ENCODE measurements around the gene ZNF175.

ZNF175 gene

GRCh38 chr19:51573331-51573730 is 2.2 kb downstream of the ZNF175 start:
- Histone ChIP-seq H3K79me2 (ENCODE audit: insufficient read depth, low read length) (peaks cover 33% of the 10 kb centered on the region), H3K36me3 (ENCODE audit: insufficient read depth, low read length) (no peaks in the 10 kb centered on the region), H4K20me1 (ENCODE audit: insufficient read depth, low read length, poor library complexity, severe bottlenecking) (no peaks in the 10 kb centered on the region), H3F3A (ENCODE audit: low read depth) (no peaks in the 10 kb centered on the region), H3K4me2 (ENCODE audit: low read depth, low read length, poor library complexity, severe bottlenecking) (peak overlapping the region; percentile 96), H2AFZ (ENCODE audit: low read length) (no peak overlapping the region), H3K9me2 (replicated peaks; ENCODE audit: low read depth, low read length) (no peaks in the 10 kb centered on the region), H3K4me3 (ENCODE audit: low read length, poor library complexity, severe bottlenecking) (peak overlapping the region; percentile 86), H3K9me3 (ENCODE audit: insufficient read depth, low read depth, low read length) (no peaks in the 10 kb centered on the region), H3K4me1 (ENCODE audit: insufficient read depth, low read length, poor library complexity, severe bottlenecking) (peaks cover 31% of the 10 kb centered on the region), H3K27me3 (ENCODE audit: insufficient read depth, low read length, poor library complexity, severe bottlenecking) (no peaks in the 10 kb centered on the region), H3K9ac (ENCODE audit: low read depth, low read length, poor library complexity, severe bottlenecking) (peak overlapping the region; percentile 75)
- TF ChIP-seq CTCF (conservative IDR thresholded peaks at IDR 0.05; ENCODE audit: low read length) (no peak), EZH2phosphoT487 (IDR thresholded peaks at IDR 0.05; ENCODE audit: borderline replicate concordance) (no peak)

GRCh38 chr19:51576850-51577249 is 5.8 kb downstream of the ZNF175 start:
- peaks cover 22% of the 10 kb centered on the region for H3K4me1 ChIP-seq (ENCODE audit: insufficient read depth, low read length, poor library complexity, severe bottlenecking)
- TF ChIP-seq CTCF (conservative IDR thresholded peaks at IDR 0.05; ENCODE audit: low read length) (no peak), EZH2phosphoT487 (IDR thresholded peaks at IDR 0.05; ENCODE audit: borderline replicate concordance) (no peak)
- H3K36me3 ChIP-seq (ENCODE audit: insufficient read depth, low read length): peaks cover 5% of the 10 kb centered on the region; the same call in 1 of the 2 replicates
- H3K27me3 ChIP-seq (ENCODE audit: insufficient read depth, low read length, poor library complexity, severe bottlenecking): no peaks in the 10 kb centered on the region
- no peak overlapping the region for H3K4me2 ChIP-seq (ENCODE audit: low read depth, low read length, poor library complexity, severe bottlenecking)
- no peaks in the 10 kb centered on the region for H4K20me1 ChIP-seq (ENCODE audit: insufficient read depth, low read length, poor library complexity, severe bottlenecking)
- H3K9me2 ChIP-seq (replicated peaks; ENCODE audit: low read depth, low read length): no peaks in the 10 kb centered on the region
- H3K4me3 ChIP-seq (ENCODE audit: low read length, poor library complexity, severe bottlenecking): no peak overlapping the region
- H3F3A ChIP-seq (ENCODE audit: low read depth): no peaks in the 10 kb centered on the region
- no peak overlapping the region for H3K9ac ChIP-seq (ENCODE audit: low read depth, low read length, poor library complexity, severe bottlenecking)
- no peak overlapping the region for H2AFZ ChIP-seq (ENCODE audit: low read length)
- peaks cover 26% of the 10 kb centered on the region for H3K79me2 ChIP-seq (ENCODE audit: insufficient read depth, low read length)
- no peaks in the 10 kb centered on the region for H3K9me3 ChIP-seq (ENCODE audit: insufficient read depth, low read depth, low read length)

GRCh38 chr19:51586103-51586728 is 15.1 kb downstream of the ZNF175 start:
- Histone ChIP-seq H3K9me3 (ENCODE audit: insufficient read depth, low read depth, low read length) (peaks cover 7% of the 10 kb centered on the region; the same call in 1 of the 2 replicates), H4K20me1 (ENCODE audit: insufficient read depth, low read length, poor library complexity, severe bottlenecking) (no peaks in the 10 kb centered on the region), H3F3A (ENCODE audit: low read depth) (no peaks in the 10 kb centered on the region), H3K9me2 (replicated peaks; ENCODE audit: low read depth, low read length) (no peaks in the 10 kb centered on the region), H3K27me3 (ENCODE audit: insufficient read depth, low read length, poor library complexity, severe bottlenecking) (no peaks in the 10 kb centered on the region), H2AFZ (ENCODE audit: low read length) (no peak overlapping the region), H3K4me2 (ENCODE audit: low read depth, low read length, poor library complexity, severe bottlenecking) (no peak overlapping the region), H3K4me3 (ENCODE audit: low read length, poor library complexity, severe bottlenecking) (no peak overlapping the region), H3K9ac (ENCODE audit: low read depth, low read length, poor library complexity, severe bottlenecking) (no peak overlapping the region), H3K36me3 (ENCODE audit: insufficient read depth, low read length) (peaks cover 31% of the 10 kb centered on the region; the same call in 1 of the 2 replicates), H3K79me2 (ENCODE audit: insufficient read depth, low read length) (no peaks in the 10 kb centered on the region), H3K4me1 (ENCODE audit: insufficient read depth, low read length, poor library complexity, severe bottlenecking) (no peaks in the 10 kb centered on the region)
- TF ChIP-seq CTCF (conservative IDR thresholded peaks at IDR 0.05; ENCODE audit: low read length) (no peak), EZH2phosphoT487 (IDR thresholded peaks at IDR 0.05; ENCODE audit: borderline replicate concordance) (no peak)

Data from Loucy (cell line).